Neural cell (in vitro differentiated cells): ENCODE data around the gene NEK6. TPM values are rescaled to one million over a fixed set of nuclear protein-coding genes. Genes with fewer than 3 reads are reported as not detected.

Experiments used
- H2AFZ ChIP-seq: fragments of 200-600, 300-800 bp; sonication (generic), shearing (Covaris generic); 2 replicates; pipeline ENCODE4 v1.6.0; 2014; ENCODE audit warnings: low read depth, mild to moderate bottlenecking, antibody characterized with exemption, low read length, moderate library complexity
- H3F3A ChIP-seq: fragments of 200-600 bp; shearing (Covaris generic); 2 replicates; pipeline ENCODE4 v1.6.1; 2016; ENCODE audit warnings: mild to moderate bottlenecking, moderate library complexity, mixed read lengths, antibody characterized with exemption, low read length; ENCODE audit not compliant: insufficient read depth, poor library complexity, severe bottlenecking
- H3K27ac ChIP-seq: fragments of 200-600, 300-800 bp; sonication (generic), shearing (Covaris generic); 2 replicates; pipeline ENCODE4 v1.5.1; 2014; ENCODE audit warnings: mild to moderate bottlenecking, low read length, moderate library complexity
- H3K27me3 ChIP-seq: fragments of 300-800, 200-600 bp; sonication (generic), shearing (Covaris generic); 2 replicates; pipeline ENCODE4 v1.6.0; 2014; ENCODE audit warnings: mild to moderate bottlenecking, low read depth, low read length, moderate library complexity; ENCODE audit not compliant: insufficient read depth
- H3K36me3 ChIP-seq: fragments of 300-800, 200-600 bp; sonication (generic), shearing (Covaris generic); 2 replicates; pipeline ENCODE4 v1.5.1; 2014; ENCODE audit warnings: mild to moderate bottlenecking, antibody characterized with exemption, low read length, moderate library complexity; ENCODE audit not compliant: insufficient read depth
- H3K4me2 ChIP-seq: fragments of 300-800, 200-600 bp; sonication (generic), shearing (Covaris generic); 2 replicates; pipeline ENCODE4 v1.6.0; 2014; ENCODE audit warnings: mild to moderate bottlenecking, low read length
- H3K4me3 ChIP-seq: fragments of 300-800, 200-600 bp; sonication (generic), shearing (Covaris generic); 2 replicates; pipeline ENCODE4 v1.5.1; 2014; ENCODE audit warnings: mild to moderate bottlenecking, low read length, moderate library complexity
- H3K79me2 ChIP-seq: fragments of 200-600 bp; shearing (Covaris generic); replicated peaks from 2 replicates; pipeline ENCODE4 v1.6.0; 2014; ENCODE audit warnings: mild to moderate bottlenecking, low read length, moderate library complexity; ENCODE audit not compliant: insufficient read depth
- H3K9ac ChIP-seq: fragments of 300-800, 200-600 bp; sonication (generic), shearing (Covaris generic); 2 replicates; pipeline ENCODE4 v1.6.1; 2016; ENCODE audit warnings: mild to moderate bottlenecking, low read length, mixed read lengths
- H3K9me2 ChIP-seq: fragments of 200-600 bp; shearing (Covaris generic); 2 replicates; pipeline ENCODE4 v1.6.1; 2016; ENCODE audit warnings: mild to moderate bottlenecking, low read length, mixed read lengths; ENCODE audit not compliant: insufficient read depth
- H3K9me3 ChIP-seq: fragments of 200-600, 300-800 bp; sonication (generic), shearing (Covaris generic); 2 replicates; pipeline ENCODE4 v1.6.1; 2016; ENCODE audit warnings: mild to moderate bottlenecking, mixed run types, low read length, moderate library complexity, mixed read lengths
- H4K20me1 ChIP-seq: fragments of 200-600 bp; shearing (Covaris generic); 2 replicates; pipeline ENCODE4 v1.6.1; 2016; ENCODE audit warnings: mild to moderate bottlenecking, mixed run types; ENCODE audit not compliant: insufficient read depth
- CTCF ChIP-seq: fragments of 450-650 bp; IDR thresholded peaks from 2 replicates; pipeline ENCODE4 v1.5.1; 2014; ENCODE audit warnings: antibody characterized with exemption, mild to moderate bottlenecking, moderate library complexity; ENCODE audit not compliant: poor library complexity, severe bottlenecking
- EZH2 ChIP-seq: fragments of 200-600, 300-800 bp; shearing (Covaris generic), sonication (generic); IDR thresholded peaks from 2 replicates; pipeline ENCODE4 v1.6.1; 2014; ENCODE audit warnings: antibody characterized with exemption, low read length, borderline replicate concordance, mild to moderate bottlenecking; ENCODE audit not compliant: insufficient read depth, poor library complexity, severe bottlenecking
- POLR2AphosphoS5 ChIP-seq: IDR thresholded peaks from 2 replicates; pipeline ENCODE4 v1.6.1; 2012
- REST ChIP-seq: IDR thresholded peaks from 2 replicates; pipeline ENCODE4 v1.6.1; 2012; ENCODE audit warnings: borderline replicate concordance
- TAF1 ChIP-seq: IDR thresholded peaks from 2 replicates; pipeline ENCODE4 v1.6.1; 2012; ENCODE audit warnings: low read depth
- polyA plus RNA-seq: library from polyadenylated mRNA; depleted of rRNA; stranded (reverse); fragments of >200 nt; gene quantifications from 2 replicates; pipeline ENCODE4 v1.2.3, GENCODE V29; 2014

The NEK6 gene
- polyA plus RNA-seq, 1 donor from 2014 or later, result 4.6 TPM

- TF ChIP-seq REST (no peak), POLR2AphosphoS5 (no peak)
Measured at GRCh38 chr9:124208571-124208970, 49.2 kb upstream of the NEK6 start (continued).

- Histone ChIP-seq H3K36me3 (no peaks in the 10 kb centered on the region), H4K20me1 (no peaks in the 10 kb centered on the region), H3K79me2 (no peaks in the 10 kb centered on the region), H3F3A (no peaks in the 10 kb centered on the region), H3K27ac (no peak overlapping the region), H3K4me2 (no peak overlapping the region), H3K9me2 (no peaks in the 10 kb centered on the region), H3K9ac (no peak overlapping the region), H3K9me3 (no peaks in the 10 kb centered on the region), H3K4me3 (no peak overlapping the region), H3K27me3 (no peaks in the 10 kb centered on the region), H2AFZ (no peak overlapping the region)
- TF ChIP-seq TAF1 (no peak), CTCF (no peak), REST (no peak)
Measured at GRCh38 chr9:124209279-124209678, 48.5 kb upstream of the NEK6 start.

- Histone ChIP-seq H3K4me2 (no peak overlapping the region), H2AFZ (no peak overlapping the region), H3K79me2 (no peaks in the 10 kb centered on the region), H4K20me1 (no peaks in the 10 kb centered on the region), H3K36me3 (no peaks in the 10 kb centered on the region), H3F3A (no peaks in the 10 kb centered on the region), H3K9me2 (no peaks in the 10 kb centered on the region), H3K9ac (no peak overlapping the region), H3K27ac (no peak overlapping the region), H3K4me3 (no peak overlapping the region), H3K27me3 (no peaks in the 10 kb centered on the region), H3K9me3 (no peaks in the 10 kb centered on the region)
- TF ChIP-seq CTCF (no peak), EZH2 (no peak), REST (no peak)
Measured at GRCh38 chr9:124209774-124210173, 48.0 kb upstream of the NEK6 start.
